Stimulated activated CD4-positive, alpha-beta T cell treated with anti-CD3 and anti-CD28 coated beads, Interleukin-15, amount 100 ng/mL, for 48 hours (primary cell): ENCODE data around the gene CEP97.
"Not testable (repeated sequence)": the region's sequence is repeated elsewhere in the genome, so short reads cannot be mapped to it uniquely, and the experiment has no call there.

Source experiments
- DNase-seq, 2 donors: peaks; one replicate each; pipeline ENCODE4 v3.0.0-alpha.2; 2020; ENCODE audit warnings: low read depth in 2 of 2

Gene CEP97, protein sequence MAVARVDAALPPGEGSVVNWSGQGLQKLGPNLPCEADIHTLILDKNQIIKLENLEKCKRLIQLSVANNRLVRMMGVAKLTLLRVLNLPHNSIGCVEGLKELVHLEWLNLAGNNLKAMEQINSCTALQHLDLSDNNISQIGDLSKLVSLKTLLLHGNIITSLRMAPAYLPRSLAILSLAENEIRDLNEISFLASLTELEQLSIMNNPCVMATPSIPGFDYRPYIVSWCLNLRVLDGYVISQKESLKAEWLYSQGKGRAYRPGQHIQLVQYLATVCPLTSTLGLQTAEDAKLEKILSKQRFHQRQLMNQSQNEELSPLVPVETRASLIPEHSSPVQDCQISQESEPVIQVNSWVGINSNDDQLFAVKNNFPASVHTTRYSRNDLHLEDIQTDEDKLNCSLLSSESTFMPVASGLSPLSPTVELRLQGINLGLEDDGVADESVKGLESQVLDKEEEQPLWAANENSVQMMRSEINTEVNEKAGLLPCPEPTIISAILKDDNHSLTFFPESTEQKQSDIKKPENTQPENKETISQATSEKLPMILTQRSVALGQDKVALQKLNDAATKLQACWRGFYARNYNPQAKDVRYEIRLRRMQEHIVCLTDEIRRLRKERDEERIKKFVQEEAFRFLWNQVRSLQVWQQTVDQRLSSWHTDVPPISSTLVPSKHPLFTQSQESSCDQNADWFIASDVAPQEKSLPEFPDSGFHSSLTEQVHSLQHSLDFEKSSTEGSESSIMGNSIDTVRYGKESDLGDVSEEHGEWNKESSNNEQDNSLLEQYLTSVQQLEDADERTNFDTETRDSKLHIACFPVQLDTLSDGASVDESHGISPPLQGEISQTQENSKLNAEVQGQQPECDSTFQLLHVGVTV

DNA sequence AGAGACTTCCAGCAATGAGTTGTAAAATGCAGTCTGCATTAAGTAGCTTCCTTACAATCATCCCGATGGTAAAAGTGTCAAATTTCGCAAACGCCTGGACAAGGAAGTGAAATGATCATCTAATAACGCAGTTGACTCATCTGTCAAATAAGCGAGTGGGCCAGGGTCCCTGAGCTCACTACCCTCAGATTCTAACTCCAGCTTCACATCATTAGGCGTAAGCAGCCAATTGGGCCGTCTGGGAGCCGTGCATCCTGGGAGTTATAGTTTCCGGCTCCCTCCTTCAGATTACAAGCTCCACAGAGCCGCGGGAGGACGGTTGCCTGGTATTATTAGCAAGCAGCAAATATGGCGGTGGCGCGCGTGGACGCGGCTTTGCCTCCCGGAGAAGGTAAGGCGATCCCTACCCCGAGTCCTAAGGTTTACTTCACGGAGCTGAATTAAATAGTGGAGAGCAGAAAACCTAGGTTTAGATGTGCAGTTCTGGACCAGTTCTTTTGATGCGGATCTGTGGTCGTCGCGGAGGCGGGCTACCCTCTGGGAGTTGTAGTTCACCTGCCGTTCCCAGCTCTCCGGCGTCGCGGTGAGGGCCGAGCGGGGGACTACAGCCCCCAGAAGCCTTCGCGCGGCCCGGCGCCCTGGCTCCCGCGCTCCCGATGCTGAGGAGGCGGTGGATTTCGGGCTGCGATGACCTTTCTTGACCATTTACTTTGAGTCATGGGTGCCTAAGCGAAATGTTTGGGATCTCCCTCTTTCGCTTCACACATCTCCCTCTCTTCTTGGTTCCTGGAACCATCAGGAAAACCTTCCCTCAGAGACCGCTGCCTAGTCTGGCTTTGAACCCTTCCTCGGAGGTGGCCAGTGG is at the start of gene CEP97:
Gene CEP97 (plus strand): TSS at position 286 of the 865 bp plus-strand sequence. CDS start 63 bp downstream, at position 349.
- peak; percentile 86 to 88 for DNase-seq

DNA sequence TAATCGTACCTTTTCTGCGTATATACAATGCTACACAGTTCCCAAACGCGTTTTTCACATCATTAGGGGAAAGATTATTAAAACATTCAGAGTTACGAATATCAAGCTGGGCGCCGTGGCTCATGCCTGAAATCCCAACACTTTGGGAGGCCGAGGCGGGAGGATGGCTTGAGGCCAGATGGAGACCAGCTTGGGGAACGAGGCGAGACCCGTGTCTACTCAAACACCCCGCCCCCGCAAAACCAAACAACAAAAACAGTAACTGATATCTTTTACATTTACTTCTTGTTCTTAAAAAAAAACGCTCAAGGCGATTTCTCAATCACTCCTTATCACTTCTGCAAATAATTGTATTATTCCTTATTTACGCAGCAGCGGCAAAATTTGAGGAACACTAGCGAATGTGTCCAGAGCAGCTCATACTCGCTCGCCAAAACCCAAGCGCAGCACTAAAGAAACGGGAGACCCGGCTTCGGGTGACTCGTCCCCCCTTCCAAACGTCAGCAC is 48.7 kb upstream of the CEP97 start:
- no peak for DNase-seq

DNA sequence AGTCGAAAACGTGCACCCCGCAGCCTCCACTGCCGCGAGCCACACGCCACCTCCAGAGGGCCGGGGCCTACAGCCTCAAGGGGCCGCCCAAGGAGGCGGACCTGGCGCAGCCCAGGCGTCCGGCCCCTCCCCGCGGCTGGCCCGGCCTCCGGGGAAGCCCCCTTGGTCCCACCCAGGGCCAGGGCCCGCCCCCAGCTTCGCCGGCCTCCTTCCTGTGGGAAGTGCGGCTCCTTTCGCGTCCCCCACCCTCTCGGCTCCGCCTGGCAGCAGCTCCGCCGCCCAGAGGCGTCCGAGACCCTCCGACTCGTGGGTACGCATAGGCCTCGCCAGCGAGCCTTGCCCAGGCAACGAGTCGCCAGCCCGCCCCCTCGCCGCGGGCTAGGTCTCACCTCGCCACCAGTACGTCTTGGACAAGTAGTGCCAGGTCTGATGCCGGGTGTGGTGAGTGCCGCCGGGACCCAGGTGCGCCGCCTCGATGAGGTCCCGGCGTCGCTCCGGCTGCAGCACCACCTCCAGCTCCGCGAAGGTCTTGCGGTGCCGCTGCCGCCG is 48.1 kb upstream of the CEP97 start:
- peak; percentile 91 to 92 for DNase-seq

DNA sequence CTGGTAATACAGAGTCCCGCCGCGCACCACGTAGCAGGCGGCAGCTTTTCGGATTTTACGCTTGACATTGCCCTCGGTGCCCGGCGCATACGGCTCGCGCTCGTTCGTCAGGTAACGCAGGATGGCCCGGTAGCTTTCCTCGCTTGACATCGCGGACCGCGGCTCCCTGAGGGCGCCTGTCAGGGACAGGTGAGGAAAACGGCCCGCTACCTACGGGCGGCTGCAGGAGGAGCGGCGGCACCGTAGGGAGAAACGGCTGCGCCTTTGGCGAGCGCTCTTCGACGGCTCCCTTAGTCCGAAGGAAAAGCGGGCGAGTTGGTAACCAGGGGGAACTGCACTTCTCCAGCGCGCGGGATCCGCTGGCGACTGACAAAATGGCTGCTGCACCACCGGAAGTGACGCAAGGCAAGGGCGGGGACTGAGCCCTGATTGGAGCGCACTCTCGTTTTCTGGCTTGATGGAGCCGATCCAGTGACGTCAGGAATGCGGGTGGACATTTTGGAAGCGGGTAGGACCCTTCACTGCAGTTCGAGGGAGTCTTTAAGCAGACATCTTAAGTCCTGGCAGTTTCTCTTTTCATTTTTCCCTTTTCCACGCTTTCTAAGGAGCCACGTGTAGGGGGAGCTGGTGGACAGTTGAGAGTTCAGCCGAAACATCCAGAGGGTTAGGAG is 47.5 kb upstream of the CEP97 start, which contains the start of gene ZBTB11:
Gene ZBTB11 (minus strand): TSS at position 368 of the 671 bp plus-strand sequence. CDS start 218 bp downstream, at position 150.
- peak; percentile 99 to 100 for DNase-seq

- no peak for DNase-seq
Observed at GRCh38 chr3:101677436-101678286, 46.8 kb upstream of the CEP97 start.

DNA sequence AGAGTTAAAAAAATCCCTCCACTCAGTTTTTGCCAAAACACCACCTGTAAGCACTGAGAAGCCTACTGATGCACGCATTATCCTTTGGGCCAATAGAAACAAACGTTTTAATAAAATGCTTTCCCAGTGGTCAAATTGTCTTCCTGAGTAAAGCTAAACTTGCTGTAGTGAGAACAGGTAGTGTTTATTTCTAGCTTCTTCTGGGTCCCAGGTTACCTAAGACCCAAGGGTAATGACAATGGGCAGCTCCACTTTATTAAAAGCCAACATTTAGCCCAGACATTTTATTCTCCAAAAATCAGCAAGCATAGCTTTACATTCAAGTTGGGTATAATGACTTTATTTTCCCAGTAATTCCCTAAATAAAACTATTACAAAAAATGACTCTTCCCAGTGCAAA is 45.6 kb upstream of the CEP97 start:
- not testable (repeated sequence) for DNase-seq

DNA sequence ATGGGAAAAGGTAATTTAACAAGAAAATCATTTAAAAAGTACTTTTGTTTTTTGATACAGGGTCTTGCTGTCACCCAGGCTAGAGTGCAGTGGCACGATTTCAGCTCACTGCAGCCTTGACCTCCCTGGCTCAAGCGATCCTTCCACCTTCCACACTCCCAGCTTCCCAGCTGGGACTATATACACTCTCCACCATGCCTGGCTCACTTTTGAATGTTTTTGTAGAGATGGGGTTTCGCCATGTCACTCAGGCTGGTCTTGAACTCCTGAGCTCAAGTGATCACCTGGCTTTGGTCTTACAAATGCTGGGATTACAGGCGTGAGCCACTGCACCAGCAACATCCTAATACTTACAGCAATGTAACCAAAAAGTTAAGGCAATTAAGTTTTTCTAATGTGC is 43.9 kb upstream of the CEP97 start:
- no peak for DNase-seq

DNA sequence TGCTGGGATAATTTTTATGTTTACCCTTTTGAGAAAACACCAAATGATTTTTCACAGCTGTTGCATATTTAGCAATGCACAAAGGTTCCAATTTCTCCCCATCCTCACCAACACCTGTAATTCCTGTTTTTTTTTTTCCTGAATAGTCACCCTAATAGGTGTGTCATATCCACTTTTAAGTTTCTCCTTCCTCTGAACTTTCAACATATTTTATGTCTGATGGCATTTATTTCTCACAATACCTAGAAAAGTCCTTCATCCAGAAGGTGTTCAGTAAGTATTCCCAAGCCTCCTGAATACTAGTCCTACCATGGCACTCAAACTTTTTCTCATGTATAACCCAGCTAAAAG is 39.4 kb upstream of the CEP97 start:
- DNase-seq = no peak

DNA sequence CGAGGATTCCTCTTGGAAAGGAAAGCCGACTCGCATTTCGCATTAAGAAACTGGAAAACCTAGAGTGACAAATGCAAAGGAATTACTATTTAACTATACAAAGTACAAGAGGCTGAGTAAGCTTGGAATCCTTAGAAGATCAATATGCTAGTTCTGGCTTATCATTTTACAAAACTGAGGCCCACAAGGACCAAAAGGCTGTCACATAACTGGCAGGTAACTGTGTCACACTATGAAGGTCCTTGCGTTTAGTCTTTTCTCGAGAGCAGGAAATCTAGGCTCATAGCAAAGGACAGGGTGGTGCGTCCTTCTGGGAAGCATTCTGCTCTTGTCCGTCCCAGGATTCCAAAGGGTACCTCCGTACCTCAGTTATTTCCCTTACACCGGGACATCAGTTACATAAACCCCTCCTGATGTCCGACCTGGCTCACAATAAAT is 38.5 kb upstream of the CEP97 start:
- no peak for DNase-seq

- no peak for DNase-seq
Observed at GRCh38 chr3:101687142-101687931, 37.1 kb upstream of the CEP97 start.

DNA sequence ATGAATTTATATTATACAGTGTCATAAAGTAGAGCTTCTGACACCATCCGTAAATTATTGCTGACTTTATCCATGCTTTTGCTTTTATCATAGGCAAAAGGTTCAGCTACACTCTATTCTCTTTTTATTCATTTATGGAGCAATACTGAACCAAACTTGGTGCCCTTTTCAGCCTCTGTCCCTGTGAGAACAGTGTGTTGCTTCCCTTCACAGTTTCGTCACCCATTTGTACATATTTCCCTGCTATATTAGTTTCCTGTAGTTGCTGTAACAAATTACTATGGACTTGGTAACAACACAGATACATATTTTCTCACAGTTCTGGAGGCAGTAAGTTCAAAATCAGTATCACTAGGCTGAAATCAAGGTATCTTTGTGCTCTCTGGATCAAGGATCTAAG is 35.1 kb upstream of the CEP97 start:
- no peak for DNase-seq

DNA sequence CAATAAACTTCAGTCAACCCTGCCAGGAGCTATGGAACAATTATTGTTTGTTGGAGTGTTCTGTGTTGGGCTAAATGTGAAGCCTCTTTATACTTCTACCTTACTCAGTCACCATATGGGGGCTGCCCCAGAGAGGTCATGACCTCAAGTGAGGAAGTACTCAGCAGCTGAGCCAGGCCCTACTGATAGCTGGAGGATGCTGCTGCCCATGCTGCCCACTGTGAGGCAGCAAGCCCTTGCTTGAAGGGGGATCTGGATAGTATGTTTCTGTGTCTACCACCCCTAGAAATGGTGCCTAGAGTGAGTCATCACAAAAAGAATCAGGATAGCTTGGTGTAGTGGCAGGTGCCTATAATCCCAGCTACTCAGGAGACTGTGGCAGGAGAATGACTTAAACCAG is 33.4 kb upstream of the CEP97 start:
- no peak for DNase-seq

GRCh38 chr3:101691685-101692671 is 32.4 kb upstream of the CEP97 start:
- not testable (repeated sequence) for DNase-seq

GRCh38 chr3:101693540-101693939 is 30.9 kb upstream of the CEP97 start:
- DNase-seq = peak in 1 of 2 donors; percentile 22

DNA sequence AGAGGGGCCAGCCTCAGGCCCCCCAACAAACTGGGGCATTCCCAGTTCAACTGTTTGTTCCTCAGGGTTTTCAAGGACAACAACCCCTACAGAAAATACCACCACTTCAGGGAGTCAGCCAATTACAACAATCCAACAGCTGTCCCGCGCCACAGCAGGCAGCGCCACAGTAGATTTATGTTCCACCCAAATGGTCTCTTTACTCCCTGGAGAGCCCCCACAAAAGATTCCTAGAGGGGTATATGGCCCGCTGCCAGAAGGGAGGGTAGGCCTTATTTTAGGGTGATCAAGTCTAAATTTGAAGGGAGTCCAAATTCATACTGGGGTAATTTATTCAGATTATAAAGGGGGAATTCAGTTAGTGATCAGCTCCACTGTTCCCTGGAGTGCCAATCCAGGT is 29.6 kb upstream of the CEP97 start:
- DNase-seq = not testable (repeated sequence)

DNA sequence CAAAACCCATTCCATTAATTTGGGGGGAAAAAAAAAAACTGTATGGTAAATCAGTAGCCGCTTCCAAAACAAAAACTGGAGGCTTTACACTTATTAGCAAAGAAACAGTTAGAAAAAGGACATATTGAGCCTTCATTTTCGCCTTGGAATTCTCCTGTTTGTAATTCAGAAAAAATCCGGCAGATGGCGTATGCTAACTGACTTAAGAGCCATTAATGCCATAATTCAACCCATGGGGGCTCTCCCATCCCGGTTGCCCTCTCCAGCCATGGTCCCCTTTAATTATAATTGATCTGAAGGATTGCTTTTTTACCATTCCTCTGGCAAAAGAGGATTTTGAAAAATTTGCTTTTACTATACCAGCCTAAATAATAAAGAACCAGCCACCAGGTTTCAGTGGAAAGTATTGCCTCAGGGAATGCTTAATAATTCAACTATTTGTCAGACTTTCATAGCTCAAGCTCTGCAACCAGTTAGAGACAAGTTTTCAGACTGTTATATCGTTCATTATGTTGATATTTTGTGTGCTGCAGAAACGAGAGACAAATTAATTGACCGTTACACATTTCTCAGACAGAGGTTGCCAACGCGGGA is 28.5 kb upstream of the CEP97 start:
- DNase-seq = no peak
